Measurements from ENCODE around the gene ADTRP. TPM values are rescaled to one million over a fixed set of nuclear protein-coding genes. Genes with fewer than 3 reads are reported as not detected.

Gene ADTRP
- total RNA-seq, 1 donor from 2014 or later, result 0.33 TPM

DNA sequence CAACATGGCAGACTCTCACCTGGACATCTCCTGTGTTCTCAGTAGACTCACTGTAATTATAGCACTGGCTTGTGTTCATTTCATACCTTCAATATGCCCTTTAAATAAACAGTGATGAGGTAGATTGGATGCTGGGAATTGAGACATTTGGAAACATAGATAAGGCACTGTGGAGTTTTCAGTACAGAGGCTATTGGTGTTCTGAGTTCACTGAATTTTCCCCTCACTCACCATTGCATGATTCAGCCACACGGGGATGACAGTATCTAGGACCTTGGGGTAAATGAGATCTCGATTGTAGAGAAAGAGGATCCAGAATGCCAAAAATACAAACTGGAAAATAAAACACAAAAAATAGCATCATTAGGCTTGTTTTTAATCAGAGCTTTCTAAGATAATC is 12.6 kb downstream of the ADTRP start:
- TF ChIP-seq, protein P1, sequence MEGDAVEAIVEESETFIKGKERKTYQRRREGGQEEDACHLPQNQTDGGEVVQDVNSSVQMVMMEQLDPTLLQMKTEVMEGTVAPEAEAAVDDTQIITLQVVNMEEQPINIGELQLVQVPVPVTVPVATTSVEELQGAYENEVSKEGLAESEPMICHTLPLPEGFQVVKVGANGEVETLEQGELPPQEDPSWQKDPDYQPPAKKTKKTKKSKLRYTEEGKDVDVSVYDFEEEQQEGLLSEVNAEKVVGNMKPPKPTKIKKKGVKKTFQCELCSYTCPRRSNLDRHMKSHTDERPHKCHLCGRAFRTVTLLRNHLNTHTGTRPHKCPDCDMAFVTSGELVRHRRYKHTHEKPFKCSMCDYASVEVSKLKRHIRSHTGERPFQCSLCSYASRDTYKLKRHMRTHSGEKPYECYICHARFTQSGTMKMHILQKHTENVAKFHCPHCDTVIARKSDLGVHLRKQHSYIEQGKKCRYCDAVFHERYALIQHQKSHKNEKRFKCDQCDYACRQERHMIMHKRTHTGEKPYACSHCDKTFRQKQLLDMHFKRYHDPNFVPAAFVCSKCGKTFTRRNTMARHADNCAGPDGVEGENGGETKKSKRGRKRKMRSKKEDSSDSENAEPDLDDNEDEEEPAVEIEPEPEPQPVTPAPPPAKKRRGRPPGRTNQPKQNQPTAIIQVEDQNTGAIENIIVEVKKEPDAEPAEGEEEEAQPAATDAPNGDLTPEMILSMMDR (IDR thresholded peaks at IDR 0.05; ENCODE audit: borderline replicate concordance), result no peak
- H3K4me1 ChIP-seq, result peaks cover 27% of the 10 kb centered on the region
- no peak for DNase-seq
- no peak overlapping the region for H3K27ac ChIP-seq (replicated peaks)
- H3K4me3 ChIP-seq, result no peak overlapping the region
- H3K27me3 ChIP-seq (ENCODE audit: low read depth), result no peaks in the 10 kb centered on the region
- no peaks in the 10 kb centered on the region for H3K9me3 ChIP-seq (replicated peaks)
- intact Hi-C loops (cut with micrococcal nuclease), result no loop called here
- no peaks in the 10 kb centered on the region for H3K36me3 ChIP-seq

DNA sequence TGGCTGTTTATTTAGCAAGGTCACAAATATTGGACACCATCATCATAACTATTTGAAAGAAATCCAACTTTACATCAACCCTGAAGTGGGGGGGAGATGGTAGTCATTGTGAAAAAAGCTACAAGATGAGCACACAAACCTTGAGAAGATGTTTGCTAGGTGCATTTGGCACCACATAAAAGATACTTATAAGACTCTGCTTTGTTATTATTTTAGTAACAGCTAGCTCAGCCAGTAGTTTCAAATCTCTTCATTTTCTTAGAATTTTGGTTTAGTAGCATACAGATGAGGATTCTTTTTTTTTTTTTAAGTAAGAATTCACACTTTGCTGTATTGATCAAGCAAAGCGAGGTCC is 14.4 kb downstream of the ADTRP start:
- no peaks in the 10 kb centered on the region for H3K9me3 ChIP-seq (replicated peaks)
- intact Hi-C loops (cut with micrococcal nuclease), result no loop called here
- TF ChIP-seq, protein P1 (IDR thresholded peaks at IDR 0.05; ENCODE audit: borderline replicate concordance), result no peak
- peaks cover 15% of the 10 kb centered on the region for H3K4me1 ChIP-seq
- H3K36me3 ChIP-seq, result no peaks in the 10 kb centered on the region
- no peak overlapping the region for H3K27ac ChIP-seq (replicated peaks)
- no peak overlapping the region for H3K4me3 ChIP-seq
- no peak for DNase-seq
- H3K27me3 ChIP-seq (ENCODE audit: low read depth), result no peaks in the 10 kb centered on the region

DNA sequence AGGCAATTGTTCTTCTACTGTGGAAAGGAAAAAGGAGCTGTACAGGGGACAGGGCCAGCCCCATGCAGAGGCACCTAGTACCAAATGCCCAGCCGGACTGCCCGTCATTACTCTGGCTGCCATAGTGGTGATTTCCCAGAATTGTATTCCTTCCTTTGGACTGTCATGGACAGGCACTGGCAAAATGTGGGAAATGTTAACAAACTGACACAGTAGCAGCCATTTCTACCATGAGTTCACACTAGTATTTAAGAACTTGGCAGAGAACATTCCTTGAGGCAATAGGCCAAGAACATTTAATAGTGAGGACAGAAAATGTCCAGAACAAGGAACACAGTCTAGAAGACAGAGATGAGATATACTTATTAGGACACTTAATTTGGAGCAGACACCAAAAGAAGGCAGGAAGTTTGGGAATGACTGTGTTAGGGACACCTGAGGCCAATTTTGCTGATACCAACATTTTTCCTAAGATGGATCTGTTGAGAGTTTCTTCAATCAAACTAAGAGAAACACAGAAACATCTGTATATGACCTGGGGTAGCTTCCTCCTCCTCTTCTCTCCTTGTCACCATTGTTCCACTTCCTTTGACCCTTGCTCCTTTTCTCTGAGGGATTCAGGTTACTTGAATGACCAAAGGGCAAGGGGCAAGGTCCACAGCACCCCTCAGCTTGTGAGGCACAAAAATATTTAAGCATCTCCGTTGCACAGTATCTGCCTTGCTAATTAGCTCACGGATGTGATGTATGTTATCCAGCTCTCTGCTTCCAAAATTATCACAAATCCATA is 14.9 kb downstream of the ADTRP start:
- no peaks in the 10 kb centered on the region for H3K36me3 ChIP-seq
- no peak overlapping the region for H3K27ac ChIP-seq (replicated peaks)
- peaks cover 15% of the 10 kb centered on the region for H3K4me1 ChIP-seq
- no peaks in the 10 kb centered on the region for H3K9me3 ChIP-seq (replicated peaks)
- H3K27me3 ChIP-seq (ENCODE audit: low read depth), result no peaks in the 10 kb centered on the region
- TF ChIP-seq, protein P1 (IDR thresholded peaks at IDR 0.05; ENCODE audit: borderline replicate concordance), result no peak
- no peak for DNase-seq
- no peak overlapping the region for H3K4me3 ChIP-seq
- intact Hi-C loops (cut with micrococcal nuclease), result no loop called here

DNA sequence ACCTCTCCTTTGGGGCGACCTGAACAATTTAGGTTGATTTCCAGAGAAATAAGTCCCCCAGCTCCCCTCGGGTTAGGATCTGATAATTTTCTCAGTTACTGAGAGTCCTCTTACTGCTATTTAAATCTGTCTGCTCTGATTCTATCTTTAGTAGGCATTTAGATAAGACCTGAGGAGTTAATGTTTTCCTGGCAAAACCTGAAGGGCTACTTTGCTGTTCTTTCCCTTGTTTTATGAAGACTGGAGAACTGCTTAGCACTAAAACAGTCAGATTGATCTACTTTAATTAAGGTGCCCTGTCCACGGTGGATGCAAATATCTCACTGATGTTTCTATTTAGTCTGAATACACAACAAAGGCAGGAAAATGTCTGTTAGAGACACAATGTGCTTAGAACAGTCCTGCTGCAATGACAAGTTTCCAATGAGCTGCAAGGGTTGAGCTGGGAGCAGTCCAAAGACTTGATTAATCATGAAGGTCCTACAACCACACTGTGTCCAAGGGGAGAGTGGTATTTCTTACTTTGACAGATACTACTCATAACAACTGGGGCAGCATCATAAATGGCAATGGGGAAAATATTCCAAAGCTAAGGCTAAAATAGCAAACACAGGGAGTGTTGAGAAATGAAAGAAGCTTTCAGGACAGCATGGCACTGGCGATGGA is 15.7 kb downstream of the ADTRP start:
- no peak for DNase-seq
- TF ChIP-seq, protein P1 (IDR thresholded peaks at IDR 0.05; ENCODE audit: borderline replicate concordance), result no peak
- H3K4me3 ChIP-seq, result no peak overlapping the region
- no peak overlapping the region for H3K27ac ChIP-seq (replicated peaks)
- no peaks in the 10 kb centered on the region for H3K36me3 ChIP-seq
- intact Hi-C loops (cut with micrococcal nuclease), result no loop called here
- H3K27me3 ChIP-seq (ENCODE audit: low read depth), result no peaks in the 10 kb centered on the region
- peaks cover 15% of the 10 kb centered on the region for H3K4me1 ChIP-seq
- peaks cover 2% of the 10 kb centered on the region for H3K9me3 ChIP-seq (replicated peaks)

DNA sequence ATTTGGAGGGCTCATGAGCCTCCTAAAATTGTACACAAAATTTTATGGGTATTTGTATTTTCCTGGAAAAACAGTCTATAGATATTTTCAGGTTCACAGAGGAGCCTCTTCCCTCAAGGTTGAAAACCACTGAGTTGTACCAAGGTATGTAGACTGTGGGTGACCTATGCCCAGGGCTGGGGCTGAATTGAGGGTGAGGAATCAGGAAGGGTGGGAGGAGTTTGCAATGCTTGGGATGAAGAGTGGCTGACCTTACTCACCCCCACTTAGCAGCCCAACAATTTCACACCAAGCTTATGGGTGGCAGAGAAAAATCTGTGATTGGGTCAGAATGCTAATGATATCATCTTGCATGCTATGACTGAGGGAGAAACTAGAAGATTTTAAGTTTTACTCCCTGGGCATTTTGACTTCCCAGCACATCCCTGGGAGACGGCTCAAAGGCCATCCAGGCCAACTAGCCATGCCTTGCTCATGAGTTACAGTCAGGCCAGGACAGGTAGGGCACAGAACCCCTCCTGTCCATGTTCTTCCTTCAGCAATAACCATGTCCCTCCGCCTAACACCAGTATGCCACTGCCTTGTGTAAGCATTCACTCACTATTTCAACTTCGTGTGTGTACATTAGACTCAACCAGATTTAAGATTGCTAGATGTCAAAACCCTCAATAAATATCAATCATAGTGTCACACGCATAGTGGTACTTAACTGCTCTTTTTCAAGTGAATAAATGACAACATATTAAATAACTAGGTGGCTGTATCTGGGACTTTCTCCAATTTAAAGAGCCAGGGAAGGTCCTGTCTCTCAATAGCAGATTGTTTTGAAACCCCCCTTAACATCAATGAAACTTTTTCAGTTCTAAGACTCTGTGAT is 16.6 kb downstream of the ADTRP start:
- Histone ChIP-seq H3K9me3 (replicated peaks) (peaks cover 9% of the 10 kb centered on the region), H3K27ac (replicated peaks) (no peak overlapping the region), H3K36me3 (no peaks in the 10 kb centered on the region), H3K4me1 (peaks cover 15% of the 10 kb centered on the region), H3K4me3 (no peak overlapping the region), H3K27me3 (ENCODE audit: low read depth) (no peaks in the 10 kb centered on the region)
- TF ChIP-seq, protein P1 (IDR thresholded peaks at IDR 0.05; ENCODE audit: borderline replicate concordance), result no peak
- intact Hi-C loops (cut with micrococcal nuclease), result no loop called here
- no peak for DNase-seq
